Trophoblast cell (in vitro differentiated cells and primary cell): Measurements from ENCODE around the gene CCDC82.

Source experiments
- DNase-seq, 2 donors: peaks; one replicate each; pipeline ENCODE4 v3.0.0-alpha.2; 2016
- H2AFZ ChIP-seq: 2 replicates; pipeline ENCODE4 v1.6.1; 2013; ENCODE audit warnings: low read length, moderate library complexity, mild to moderate bottlenecking; ENCODE audit not compliant: insufficient read depth, poor library complexity
- H2AK5ac ChIP-seq: 2 replicates; pipeline ENCODE4 v1.6.1; 2013; ENCODE audit warnings: mild to moderate bottlenecking, low read length
- H2BK120ac ChIP-seq: 2 replicates; pipeline ENCODE4 v1.6.1; 2013; ENCODE audit warnings: low read length, mild to moderate bottlenecking, moderate library complexity; ENCODE audit not compliant: insufficient read depth, poor library complexity
- H2BK12ac ChIP-seq: 2 replicates; pipeline ENCODE4 v1.6.1; 2013; ENCODE audit warnings: mild to moderate bottlenecking, low read length, moderate library complexity
- H2BK5ac ChIP-seq: 2 replicates; pipeline ENCODE4 v1.6.1; 2013; ENCODE audit warnings: low read length, low read depth, moderate library complexity, mild to moderate bottlenecking; ENCODE audit not compliant: poor library complexity
- H3K14ac ChIP-seq: 2 replicates; pipeline ENCODE4 v1.6.1; 2013; ENCODE audit warnings: mild to moderate bottlenecking, low read length
- H3K18ac ChIP-seq: 2 replicates; pipeline ENCODE4 v1.6.1; 2013; ENCODE audit warnings: mild to moderate bottlenecking, low read length
- H3K23ac ChIP-seq: 2 replicates; pipeline ENCODE4 v1.6.1; 2013; ENCODE audit warnings: low read length
- H3K27ac ChIP-seq: 2 replicates; pipeline ENCODE4 v1.5.1; 2013; ENCODE audit warnings: low read depth, mild to moderate bottlenecking, inconsistent platforms, low read length, moderate library complexity
- H3K27me3 ChIP-seq: 2 replicates; pipeline ENCODE4 v1.6.1; 2013; ENCODE audit warnings: inconsistent platforms, mild to moderate bottlenecking, low read length, moderate library complexity; ENCODE audit not compliant: insufficient read depth
- H3K36me3 ChIP-seq, 2 experiments: 1 replicate in 1 of 2; 2 replicates in 1 of 2; pipeline ENCODE4 v1.6.1; 2013; ENCODE audit warnings: low read length in 2 of 2, mild to moderate bottlenecking in 2 of 2, moderate library complexity in 1 of 2; ENCODE audit not compliant: insufficient read depth in 2 of 2, control insufficient read depth in 1 of 2
- H3K4ac ChIP-seq: 2 replicates; pipeline ENCODE4 v1.6.1; 2013; ENCODE audit warnings: low read depth, mild to moderate bottlenecking, low read length, moderate library complexity
- H3K4me1 ChIP-seq, 2 experiments: 1 replicate in 1 of 2; 2 replicates in 1 of 2; pipeline ENCODE4 v1.6.1; 2013; ENCODE audit warnings: low read length in 2 of 2, mild to moderate bottlenecking in 2 of 2, moderate library complexity in 1 of 2; ENCODE audit not compliant: insufficient read depth in 2 of 2, control insufficient read depth in 1 of 2
- H3K4me2 ChIP-seq: 2 replicates; pipeline ENCODE4 v1.6.1; 2013; ENCODE audit warnings: inconsistent platforms, mild to moderate bottlenecking, low read length, moderate library complexity
- H3K4me3 ChIP-seq: 2 replicates; pipeline ENCODE4 v1.5.1; 2013; ENCODE audit warnings: mild to moderate bottlenecking, low read depth, low read length, inconsistent platforms
- H3K79me1 ChIP-seq: one replicate; pipeline ENCODE4 v1.6.1; 2013; ENCODE audit warnings: low read length
- H3K79me2 ChIP-seq: 2 replicates; pipeline ENCODE4 v1.6.1; 2013; ENCODE audit warnings: low read length, mild to moderate bottlenecking; ENCODE audit not compliant: control insufficient read depth, insufficient read depth, poor library complexity
- H3K9ac ChIP-seq: 2 replicates; pipeline ENCODE4 v1.6.1; 2013; ENCODE audit warnings: mild to moderate bottlenecking, low read length
- H3K9me3 ChIP-seq: 2 replicates; pipeline ENCODE4 v1.6.1; 2013; ENCODE audit warnings: low read depth, mild to moderate bottlenecking, control low read depth, inconsistent platforms, low read length; ENCODE audit not compliant: insufficient read depth
- H4K12ac ChIP-seq: 2 replicates; pipeline ENCODE4 v1.6.1; 2013; ENCODE audit warnings: low read depth, mild to moderate bottlenecking, low read length, moderate library complexity
- H4K8ac ChIP-seq: 2 replicates; pipeline ENCODE4 v1.6.1; 2013; ENCODE audit warnings: low read depth, mild to moderate bottlenecking, low read length, moderate library complexity
- H4K91ac ChIP-seq: one replicate; pipeline ENCODE4 v1.6.1; 2013; ENCODE audit warnings: low read depth, mild to moderate bottlenecking, low read length, moderate library complexity
- WGBS: extraction: QIAGEN DNeasy Blood & Tissue Kit; methylation state at CpG from one replicate; pipeline ENCODE4 v1.1.7; 2013; ENCODE audit warnings: missing lambda C conversion rate; ENCODE audit not compliant: insufficient read length, insufficient coverage; ENCODE audit errors: extremely low coverage; 5-methylcytosine and 5-hydroxymethylcytosine counted together

The CCDC82 gene

DNA sequence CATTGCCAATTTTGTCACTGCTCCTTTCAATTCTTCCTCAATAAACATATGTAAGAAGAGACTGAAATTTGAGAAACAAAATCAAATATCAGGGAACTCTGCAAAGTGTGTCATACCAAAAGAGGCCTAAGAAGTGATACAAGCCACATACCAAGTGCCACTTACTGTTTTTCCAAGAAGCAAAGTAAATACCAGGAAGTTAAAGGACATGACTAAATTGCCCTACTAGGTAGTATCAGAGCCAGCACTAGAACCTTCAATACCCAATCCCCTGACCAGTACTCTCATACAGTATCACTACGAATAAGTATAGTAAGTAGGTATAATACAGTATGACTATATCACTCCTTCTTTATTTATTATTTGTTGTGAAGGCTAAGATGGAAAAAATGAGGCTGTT is 60.3 kb downstream of the CCDC82 start:
- Histone ChIP-seq H2BK12ac (no peak overlapping the region), H2BK5ac (no peak overlapping the region), H4K12ac (no peak overlapping the region), H3K4me2 (no peak overlapping the region), H3K27ac (no peak overlapping the region), H3K79me1 (peaks cover 20% of the 10 kb centered on the region), H3K4me1 (peaks cover 12 to 23% of the 10 kb centered on the region in 2 experiments), H4K8ac (no peak overlapping the region), H3K4me3 (no peak overlapping the region), H2AK5ac (no peak overlapping the region), H3K27me3 (no peaks in the 10 kb centered on the region), H3K4ac (peak overlapping the region; percentile 33), H3K9ac (no peak overlapping the region), H3K18ac (no peak overlapping the region), H4K91ac (no peak overlapping the region), H2BK120ac (no peak overlapping the region), H3K79me2 (peaks cover 8% of the 10 kb centered on the region), H2AFZ (no peak overlapping the region), H3K9me3 (no peaks in the 10 kb centered on the region), H3K36me3 (peaks cover 5 to 7% of the 10 kb centered on the region in 2 experiments), H3K14ac (no peak overlapping the region), H3K23ac (no peak overlapping the region)
- WGBS = no CpG with 5 or more reads among the region's 1 CpG
- DNase-seq = peak in 1 of 2 donors; percentile 45

- H3K9ac ChIP-seq = no peak overlapping the region
- H3K23ac ChIP-seq = no peak overlapping the region
- no peak for DNase-seq
- no peaks in the 10 kb centered on the region for H3K27me3 ChIP-seq
- H2BK120ac ChIP-seq = no peak overlapping the region
- WGBS = no CpG with 5 or more reads among the region's 8 CpGs
- peaks cover 10% of the 10 kb centered on the region for H3K79me2 ChIP-seq
- H3K14ac ChIP-seq = no peak overlapping the region
- peaks cover 5 to 7% of the 10 kb centered on the region in 2 experiments for H3K36me3 ChIP-seq
- no peak overlapping the region for H4K12ac ChIP-seq
- no peak overlapping the region for H3K18ac ChIP-seq
- H3K27ac ChIP-seq = peak overlapping the region; percentile 49
- no peak overlapping the region for H4K91ac ChIP-seq
- H2BK12ac ChIP-seq = no peak overlapping the region
- peaks cover 15 to 29% of the 10 kb centered on the region in 2 experiments for H3K4me1 ChIP-seq
- H3K4ac ChIP-seq = peak overlapping the region; percentile 33
- H2BK5ac ChIP-seq = peak overlapping the region; percentile 12
- H4K8ac ChIP-seq = no peak overlapping the region
- H3K4me2 ChIP-seq = no peak overlapping the region
- H2AFZ ChIP-seq = no peak overlapping the region
- H3K79me1 ChIP-seq = peaks cover 22% of the 10 kb centered on the region
- H3K4me3 ChIP-seq = no peak overlapping the region
- H2AK5ac ChIP-seq = no peak overlapping the region
- H3K9me3 ChIP-seq = no peaks in the 10 kb centered on the region
These were observed 61.2 kb downstream of the CCDC82 start for GRCh38 chr11:96328395-96329010.

- H3K23ac ChIP-seq = no peak overlapping the region
- H3K4ac ChIP-seq = no peak overlapping the region
- H4K8ac ChIP-seq = no peak overlapping the region
- H4K91ac ChIP-seq = no peak overlapping the region
- no peak overlapping the region for H3K14ac ChIP-seq
- peaks cover 5 to 7% of the 10 kb centered on the region in 2 experiments for H3K36me3 ChIP-seq
- no peak overlapping the region for H3K9ac ChIP-seq
- H3K79me2 ChIP-seq = peaks cover 10% of the 10 kb centered on the region
- no peak overlapping the region for H2AK5ac ChIP-seq
- DNase-seq = peak in 1 of 2 donors; percentile 52
- no peak overlapping the region for H3K18ac ChIP-seq
- H2AFZ ChIP-seq = no peak overlapping the region
- no peak overlapping the region for H2BK120ac ChIP-seq
- H3K4me2 ChIP-seq = no peak overlapping the region
- peaks cover 16 to 29% of the 10 kb centered on the region in 2 experiments for H3K4me1 ChIP-seq
- H3K27me3 ChIP-seq = no peaks in the 10 kb centered on the region
- H3K4me3 ChIP-seq = no peak overlapping the region
- H4K12ac ChIP-seq = no peak overlapping the region
- H3K9me3 ChIP-seq = no peaks in the 10 kb centered on the region
- no peak overlapping the region for H3K27ac ChIP-seq
- H3K79me1 ChIP-seq = peaks cover 23% of the 10 kb centered on the region
- H2BK5ac ChIP-seq = no peak overlapping the region
- no peak overlapping the region for H2BK12ac ChIP-seq
- WGBS = no CpG with 5 or more reads among the region's 7 CpGs
These were observed 62.8 kb downstream of the CCDC82 start for GRCh38 chr11:96326959-96327358.

GRCh38 chr11:96324912-96325311 is 64.8 kb downstream of the CCDC82 start:
- Histone ChIP-seq H4K8ac (no peak overlapping the region), H3K4me3 (no peak overlapping the region), H3K4me1 (peaks cover 21 to 36% of the 10 kb centered on the region in 2 experiments), H3K36me3 (no peaks in the 10 kb centered on the region), H4K91ac (peak overlapping the region; percentile 70), H3K79me1 (peaks cover 28% of the 10 kb centered on the region), H3K14ac (no peak overlapping the region), H3K27ac (peak overlapping the region; percentile 95), H3K18ac (no peak overlapping the region), H4K12ac (no peak overlapping the region), H2BK5ac (peak overlapping the region; percentile 97), H2AK5ac (no peak overlapping the region), H3K27me3 (no peaks in the 10 kb centered on the region), H2AFZ (no peak overlapping the region), H3K9ac (no peak overlapping the region), H3K4me2 (peak overlapping the region; percentile 15), H3K9me3 (no peaks in the 10 kb centered on the region), H2BK12ac (no peak overlapping the region), H3K79me2 (peaks cover 11% of the 10 kb centered on the region), H3K23ac (no peak overlapping the region), H2BK120ac (peak overlapping the region; percentile 96), H3K4ac (peak overlapping the region; percentile 89)
- DNase-seq = peak; percentile 39 to 77
- no CpG with 5 or more reads among the region's 1 CpG for WGBS
